Measurements from ENCODE around the gene PLEKHM3.

GRCh38 chr2:208001924-208002323 lies 23.4 kb downstream of the PLEKHM3 start:
- TF ChIP-seq CTCF (IDR thresholded peaks at IDR 0.05) (no peak), POLR2A (IDR thresholded peaks at IDR 0.05) (no peak)

Measured in right lobe of liver (tissue), 4 donors.